ENCODE measurements around the gene SERTAD2.
A peak's percentile ranks its signal among the peaks of the same experiment; 100 is the strongest.

Gene SERTAD2

DNA sequence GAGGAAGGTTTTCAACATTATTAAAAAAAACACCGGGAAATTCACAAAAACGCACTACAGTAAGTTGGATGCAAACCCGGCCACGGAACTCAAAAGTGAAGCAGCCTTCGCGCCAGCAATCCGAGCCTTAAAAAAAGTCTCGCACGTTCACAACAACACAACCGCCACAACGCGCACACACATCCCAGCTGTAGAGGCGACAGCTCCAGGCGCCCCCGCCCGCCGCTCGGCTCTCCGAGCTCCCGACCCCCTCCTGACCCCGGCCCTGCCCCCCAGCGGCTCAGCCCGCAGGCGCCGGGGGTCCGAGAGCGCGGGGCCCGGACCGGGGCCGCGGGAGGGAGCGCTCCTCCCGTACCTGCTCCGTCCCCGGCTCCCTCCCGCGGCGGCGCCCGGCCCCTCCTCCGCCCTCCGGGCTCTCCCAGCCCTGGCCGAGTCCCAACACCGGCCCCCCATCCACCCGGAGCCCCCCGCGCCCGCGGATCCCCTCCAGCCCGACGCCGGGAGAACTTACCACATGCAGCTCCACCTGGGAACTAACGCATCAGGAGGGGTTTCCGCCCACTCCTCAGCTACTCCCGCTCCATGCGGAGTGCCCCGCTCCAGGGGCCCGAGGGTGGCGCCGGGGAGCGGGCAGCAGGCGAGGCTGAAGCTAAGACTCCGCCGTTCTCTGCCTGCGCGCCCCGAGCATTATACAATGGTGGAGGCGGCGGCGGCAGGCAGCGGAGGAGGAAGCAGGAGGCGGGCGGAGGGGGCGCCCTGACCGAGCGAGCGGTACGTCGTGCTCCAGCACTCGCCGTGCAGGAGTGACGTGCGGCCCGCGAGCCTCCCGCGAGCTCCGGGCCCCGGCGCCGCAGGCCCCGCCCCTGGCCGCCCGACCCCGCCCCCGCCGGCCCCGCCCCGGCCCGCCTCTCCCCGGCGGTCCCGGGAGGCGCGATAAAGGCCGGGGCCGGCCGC, at the start of gene SERTAD2:
SERTAD2 (minus strand) TSS at position 805 of the 954 bp plus-strand sequence. CDS start 17,042 bp downstream, outside the sequence.
- DNase-seq, result peak; percentile 88

DNA sequence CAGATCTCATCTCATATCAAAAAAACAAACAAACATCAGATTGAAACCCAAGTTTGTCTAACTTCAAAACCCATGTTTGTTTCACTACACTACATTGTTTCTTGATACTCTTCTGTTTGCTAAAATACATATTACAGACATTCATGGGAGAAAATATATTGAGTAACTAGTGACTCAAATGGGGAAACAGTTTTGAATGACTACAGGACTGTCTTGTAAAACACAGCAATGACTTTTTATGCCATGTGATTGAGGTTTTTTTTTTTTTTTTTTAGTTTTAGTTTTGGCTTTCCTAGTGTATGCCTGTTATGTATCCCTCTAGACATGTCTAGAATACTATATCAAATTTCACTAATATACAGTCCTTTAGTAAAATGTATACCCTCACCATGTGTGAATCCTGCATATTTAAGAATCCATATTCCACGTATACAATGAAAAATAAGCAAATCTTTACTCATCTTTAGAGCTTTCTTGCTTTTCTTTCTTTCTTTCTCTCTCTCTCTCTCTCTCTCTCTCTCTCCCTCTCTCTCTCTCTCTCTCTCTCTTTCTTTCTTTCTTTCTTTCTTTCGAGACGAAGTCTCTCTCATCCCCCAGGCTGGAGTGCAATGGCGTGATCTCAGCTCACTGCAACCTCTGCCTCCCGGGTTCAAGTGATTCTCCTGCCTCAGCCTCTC, 46.6 kb upstream of the SERTAD2 start:
- DNase-seq, result no peak

DNA sequence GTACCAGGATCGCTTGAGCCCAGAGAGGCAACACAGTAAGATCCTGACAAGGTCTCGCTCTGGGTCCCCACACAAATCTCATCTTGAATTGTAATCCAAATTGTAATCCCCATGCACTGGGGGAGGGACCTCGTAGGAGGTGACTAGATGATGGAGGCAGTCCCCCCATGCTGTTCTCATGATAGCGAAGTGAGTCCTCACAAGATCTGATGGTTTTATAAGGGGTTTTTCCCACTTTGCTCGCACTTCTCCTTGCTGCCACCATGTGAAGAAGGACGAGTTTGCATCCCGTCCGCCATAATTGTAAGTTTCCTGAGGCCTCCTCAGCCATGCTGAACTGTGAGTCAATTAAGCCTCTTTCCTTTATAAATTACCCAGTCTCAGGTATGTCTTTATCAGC, 46.0 kb upstream of the SERTAD2 start:
- DNase-seq, result no peak

DNA sequence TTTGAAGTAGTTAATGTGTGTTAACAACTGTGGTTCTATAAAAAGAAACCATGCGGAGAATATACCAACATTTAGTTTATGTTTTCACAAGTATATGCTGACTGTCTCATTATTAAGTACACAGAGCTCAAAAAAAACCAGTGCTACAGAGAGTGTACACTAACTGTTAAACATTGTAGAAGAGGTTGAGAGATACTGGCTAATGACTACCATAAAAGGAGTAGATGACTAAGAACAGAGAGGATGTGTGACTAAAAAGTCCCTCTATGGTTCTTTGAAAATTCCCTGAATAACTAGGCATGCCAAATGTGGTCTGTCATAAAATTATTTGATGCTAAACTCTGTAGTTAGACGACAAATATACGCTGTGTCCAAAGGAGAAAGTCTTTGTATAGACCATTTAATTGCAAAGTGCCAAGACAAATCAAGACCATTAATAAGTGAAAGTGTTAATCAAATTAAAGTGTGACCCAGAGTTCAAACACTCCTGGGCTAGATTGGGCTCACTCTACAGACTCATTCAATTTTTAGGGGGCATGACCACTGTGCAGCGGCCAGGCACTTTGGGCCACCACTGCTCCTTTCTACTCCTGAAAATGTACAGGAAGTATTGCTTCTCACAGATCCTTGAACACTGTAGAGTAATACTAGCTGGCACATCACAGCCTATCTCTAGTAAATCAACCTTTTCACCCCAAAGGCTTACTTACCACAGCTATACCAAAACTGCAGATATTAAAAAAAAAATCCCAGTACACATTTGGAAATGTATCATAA, 45.1 kb upstream of the SERTAD2 start:
- DNase-seq, result no peak

DNA sequence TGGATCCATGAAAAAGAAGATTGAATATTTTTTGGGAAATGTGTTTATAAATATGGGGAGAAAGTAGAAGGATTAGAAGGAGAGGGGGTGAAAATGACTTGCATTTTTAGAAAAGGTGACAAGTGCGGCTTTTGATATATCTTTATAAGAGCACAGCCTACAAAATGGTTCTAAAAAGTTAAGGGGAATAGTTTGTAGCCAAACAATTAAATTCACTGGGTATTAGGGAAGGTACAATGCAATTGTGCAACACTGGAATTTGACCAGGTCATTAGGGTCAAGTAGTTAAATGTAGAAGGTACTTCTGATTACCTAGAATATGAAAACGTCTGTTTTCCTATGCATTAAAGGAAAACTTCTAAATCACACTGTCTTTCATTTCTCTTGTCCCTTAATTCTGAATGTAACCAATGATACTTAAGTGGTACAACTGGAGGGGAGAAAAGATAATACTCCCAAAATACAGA, 44.5 kb upstream of the SERTAD2 start:
- DNase-seq, result no peak

- DNase-seq, result no peak
Observed at GRCh38 chr2:64697297-64698176, 43.8 kb upstream of the SERTAD2 start.

GRCh38 chr2:64696636-64697035, 42.9 kb upstream of the SERTAD2 start:
- no peak for DNase-seq

GRCh38 chr2:64695721-64696261, 42.1 kb upstream of the SERTAD2 start:
- no peak for DNase-seq

- DNase-seq, result no peak
Observed at GRCh38 chr2:64692401-64692800, 38.7 kb upstream of the SERTAD2 start.

- no peak for DNase-seq
Observed at GRCh38 chr2:64688909-64689308, 35.2 kb upstream of the SERTAD2 start.

DNA sequence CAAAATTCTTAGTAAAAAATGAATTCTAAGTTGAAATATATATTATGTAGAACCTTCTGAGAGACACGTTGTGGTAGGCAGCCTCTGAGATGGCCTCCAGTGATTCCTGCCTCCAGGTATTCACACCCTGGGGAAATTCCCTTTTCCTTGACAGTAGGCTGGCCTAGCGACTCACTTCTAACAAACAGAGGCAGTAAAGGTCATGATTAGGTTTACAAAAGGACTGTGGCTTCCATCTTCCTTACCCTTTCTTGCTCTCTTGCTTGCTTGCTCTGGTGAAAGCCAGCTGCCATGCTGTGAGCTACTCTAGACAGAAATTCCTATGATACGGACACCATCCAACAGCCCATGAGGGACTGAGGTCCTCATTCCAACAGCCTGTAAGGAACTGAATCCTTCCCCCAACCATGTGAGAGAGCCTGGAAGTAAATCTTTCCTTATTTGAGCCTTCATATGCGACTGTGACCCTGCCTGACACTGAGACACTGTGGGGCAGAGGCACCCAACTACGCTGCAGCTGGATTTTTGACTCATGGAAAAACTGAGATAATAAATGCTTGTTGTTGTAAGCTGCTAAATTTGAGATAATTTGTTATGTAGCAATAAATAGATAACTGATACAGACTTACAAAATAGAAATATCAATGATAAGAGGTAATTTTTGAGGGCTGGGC, 32.7 kb upstream of the SERTAD2 start:
- no peak for DNase-seq

GRCh38 chr2:64685430-64685829, 31.7 kb upstream of the SERTAD2 start:
- no peak for DNase-seq

DNA sequence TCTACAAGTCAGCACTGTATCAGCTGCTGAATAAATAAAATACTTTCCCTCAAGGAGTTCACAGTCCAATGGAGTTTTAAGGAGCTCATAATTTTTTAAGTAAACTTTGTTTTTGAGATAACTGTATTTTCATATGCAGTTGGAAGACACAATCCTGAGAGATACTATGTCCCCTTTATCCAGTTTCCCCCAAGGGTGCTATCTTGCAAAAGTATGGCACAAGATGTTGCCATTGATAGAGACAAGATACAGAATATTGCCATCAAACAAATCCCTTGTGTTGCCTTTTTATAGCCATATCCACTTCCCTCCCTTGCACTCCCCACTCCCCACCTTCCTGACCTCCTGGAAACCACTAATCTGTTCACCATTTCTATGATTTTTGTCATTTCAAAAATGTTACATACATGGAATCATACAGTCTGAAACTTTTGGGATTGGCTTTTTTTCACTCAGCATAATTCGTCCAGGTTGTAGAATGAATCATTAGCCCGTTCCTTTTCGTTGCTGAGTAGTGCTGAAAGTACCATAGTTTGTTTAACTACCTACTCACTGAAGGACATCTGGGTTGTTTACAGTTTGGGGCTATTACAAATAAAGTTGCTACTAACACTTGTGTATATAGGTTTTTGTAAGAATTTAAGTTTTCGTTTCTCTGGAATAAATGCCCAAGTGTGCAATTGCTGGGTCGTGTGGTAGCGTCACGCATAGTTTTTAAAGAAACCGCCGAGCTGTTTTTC, 30.2 kb upstream of the SERTAD2 start:
- DNase-seq, result no peak

DNA sequence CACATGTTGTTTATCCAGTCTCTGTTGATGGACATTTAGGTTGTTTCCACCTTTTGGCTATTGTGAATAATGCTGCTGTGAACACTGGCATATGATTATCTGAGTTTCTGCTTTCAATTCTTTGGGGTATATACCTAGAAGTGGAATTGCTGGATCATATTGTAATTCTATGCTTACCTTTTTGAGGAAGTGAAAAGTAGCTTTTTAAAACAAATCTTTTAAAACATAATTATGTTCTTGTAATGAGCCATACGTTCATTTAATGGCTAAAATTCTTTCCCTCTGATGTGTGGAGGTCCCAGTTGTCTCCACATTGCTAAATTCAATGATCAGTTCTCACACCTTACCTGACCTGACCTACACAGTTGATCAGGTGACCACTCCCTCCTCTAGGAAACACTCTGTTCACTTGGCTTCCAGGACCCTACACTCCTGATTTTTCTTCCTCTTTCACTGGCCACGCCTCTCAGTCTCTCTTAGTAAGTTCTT, 27.8 kb upstream of the SERTAD2 start:
- DNase-seq, result no peak

- DNase-seq, result no peak
Observed at GRCh38 chr2:64679673-64680425, 26.1 kb upstream of the SERTAD2 start.

- DNase-seq, result no peak
Observed at GRCh38 chr2:64678771-64679590, 25.3 kb upstream of the SERTAD2 start.

DNA sequence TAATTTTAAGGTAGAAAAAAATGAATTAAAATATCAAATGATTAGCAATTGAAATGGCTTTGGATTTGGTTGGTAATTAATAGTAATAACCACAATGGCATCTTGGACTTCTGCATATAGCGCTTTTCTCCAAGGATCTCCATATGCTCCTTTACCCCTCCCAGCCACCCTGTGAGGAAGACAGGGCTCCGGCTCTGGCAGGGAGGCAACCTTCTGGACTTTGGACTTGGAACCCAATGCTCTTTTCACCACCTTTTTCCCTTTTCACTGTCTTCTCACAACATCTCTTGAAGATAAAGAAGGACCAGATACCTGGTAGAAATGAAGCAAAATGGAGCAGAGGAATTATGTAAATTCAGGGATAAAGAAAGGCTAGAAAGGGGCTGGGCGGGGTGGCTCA, 23.8 kb upstream of the SERTAD2 start:
- DNase-seq, result no peak

GRCh38 chr2:64675860-64676259, 22.1 kb upstream of the SERTAD2 start:
- no peak for DNase-seq

DNA sequence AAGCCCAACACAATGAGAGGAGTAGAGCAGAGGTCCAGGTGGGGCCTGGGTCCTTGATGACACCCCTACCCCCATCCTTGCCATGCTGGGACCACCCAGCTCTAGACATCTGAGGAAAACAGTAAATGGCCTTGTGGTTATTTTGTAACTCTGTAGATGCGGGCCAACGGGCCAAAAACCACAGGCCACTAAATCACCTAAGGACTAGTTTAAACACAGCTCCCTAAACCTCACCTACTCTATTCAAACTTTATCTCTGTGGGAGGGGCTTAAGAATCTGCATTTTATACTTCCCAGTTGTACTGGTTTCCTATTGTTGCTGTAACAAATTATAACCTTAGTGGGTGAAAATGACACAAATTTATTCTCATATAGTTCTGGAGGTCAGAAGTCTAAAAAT, 19.0 kb upstream of the SERTAD2 start:
- no peak for DNase-seq

All from NCI-H510A treated with DMSO at 0.1 percent for 48 hours (cell line).